NCI-H146 treated with DMSO at 0.1 percent for 48 hours (cell line): ENCODE measurements around the gene LCOR.
"Not testable (repeated sequence)": the region's sequence is repeated elsewhere in the genome, so short reads cannot be mapped to it uniquely, and the experiment has no call there.

Experiments
- DNase-seq: peaks from one replicate; lab custom pipeline; 2025; ENCODE audit not compliant: unreplicated experiment; lab: John Stamatoyannopoulos, UW

Gene LCOR

GRCh38 chr10:96831867-96832720 is at the start of gene LCOR:
TSS of gene LCOR (plus strand) at chr10:96832298. CDS start at chr10:96949058, 116,760 bp downstream.
- DNase-seq, result peak; percentile 66

- DNase-seq, result no peak
Measured at GRCh38 chr10:96784253-96784652, 47.8 kb upstream of the LCOR start.

- peak; percentile 32 for DNase-seq
Measured at GRCh38 chr10:96789571-96790108, 42.5 kb upstream of the LCOR start.

GRCh38 chr10:96791902-96792301 is 40.2 kb upstream of the LCOR start:
- no peak for DNase-seq

- no peak for DNase-seq
Measured at GRCh38 chr10:96794836-96795733, 37.0 kb upstream of the LCOR start.

- DNase-seq, result no peak
Measured at GRCh38 chr10:96797485-96797884, 34.6 kb upstream of the LCOR start.

- DNase-seq, result no peak
Measured at GRCh38 chr10:96803288-96803664, 28.8 kb upstream of the LCOR start.

GRCh38 chr10:96814264-96814663 is 17.8 kb upstream of the LCOR start:
- no peak for DNase-seq

- not testable (repeated sequence) for DNase-seq
Measured at GRCh38 chr10:96818971-96819370, 13.1 kb upstream of the LCOR start.

- no peak for DNase-seq
Measured at GRCh38 chr10:96820765-96821164, 11.3 kb upstream of the LCOR start.

GRCh38 chr10:96826438-96826837 is 5.7 kb upstream of the LCOR start:
- DNase-seq, result no peak

- DNase-seq, result no peak
Measured at GRCh38 chr10:96828609-96829008, 3.5 kb upstream of the LCOR start.

- no peak for DNase-seq
Measured at GRCh38 chr10:96829029-96829773, 2.9 kb upstream of the LCOR start.

GRCh38 chr10:96830511-96831199 is 1.4 kb upstream of the LCOR start:
- peak; percentile 56 for DNase-seq

GRCh38 chr10:96831200-96831866 is 765 bp upstream of the LCOR start:
- DNase-seq, result no peak

- DNase-seq, result peak; percentile 66
Measured at GRCh38 chr10:96832721-96833219, 672 bp downstream of the LCOR start.

GRCh38 chr10:96833220-96834001 is 1.3 kb downstream of the LCOR start:
- DNase-seq, result peak; percentile 42

GRCh38 chr10:96834120-96834519 is 2.0 kb downstream of the LCOR start:
- DNase-seq, result no peak

- DNase-seq, result no peak
Measured at GRCh38 chr10:96835899-96836298, 3.8 kb downstream of the LCOR start.
